ENCODE data around the gene SLC25A42.
"Not testable (repeated sequence)": the region's sequence is repeated elsewhere in the genome, so short reads cannot be mapped to it uniquely, and the experiment has no call there.

The SLC25A42 gene

GRCh38 chr19:19122902-19123301 is 59.1 kb downstream of the SLC25A42 start:
- no peak overlapping the region for H3K4me3 ChIP-seq (ENCODE audit: low read depth, low read length)
- TF ChIP-seq CTCF (IDR thresholded peaks at IDR 0.05; ENCODE audit: control insufficient read depth, extremely low read depth, insufficient read depth): no peak
- DNase-seq (ENCODE audit: low read depth): no peak

DNA sequence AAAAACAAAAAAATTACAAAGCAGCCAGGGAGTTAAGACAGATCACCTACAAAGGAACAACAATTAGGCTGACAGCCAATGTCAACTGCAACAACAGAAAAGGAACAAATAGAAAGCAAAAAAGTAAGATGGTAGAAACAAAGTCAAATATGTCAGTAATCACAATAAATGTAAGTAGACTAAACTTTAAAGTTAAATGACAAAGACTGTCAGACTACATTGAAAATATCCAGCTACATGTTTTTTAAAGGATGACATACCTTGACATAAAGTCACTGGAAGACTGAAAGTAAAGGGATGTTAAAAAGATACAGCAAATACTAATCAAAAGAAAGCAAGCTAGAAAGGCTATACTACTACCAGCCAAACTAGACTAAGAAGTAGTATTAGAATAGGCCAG is 59.6 kb downstream of the SLC25A42 start:
- TF ChIP-seq CTCF (IDR thresholded peaks at IDR 0.05; ENCODE audit: control insufficient read depth, extremely low read depth, insufficient read depth): no peak
- H3K4me3 ChIP-seq (ENCODE audit: low read depth, low read length): no peak overlapping the region
- no peak for DNase-seq (ENCODE audit: low read depth)

- no peak for DNase-seq (ENCODE audit: low read depth)
- no peak overlapping the region for H3K4me3 ChIP-seq (ENCODE audit: low read depth, low read length)
- TF ChIP-seq CTCF (IDR thresholded peaks at IDR 0.05; ENCODE audit: control insufficient read depth, extremely low read depth, insufficient read depth): no peak
These were observed 62.3 kb downstream of the SLC25A42 start for GRCh38 chr19:19126102-19126501.

- no peak for DNase-seq (ENCODE audit: low read depth)
- H3K4me3 ChIP-seq (ENCODE audit: low read depth, low read length): no peak overlapping the region
- TF ChIP-seq CTCF (IDR thresholded peaks at IDR 0.05; ENCODE audit: control insufficient read depth, extremely low read depth, insufficient read depth): no peak
These were observed 68.2 kb downstream of the SLC25A42 start for GRCh38 chr19:19131989-19132388.

- no peak overlapping the region for H3K4me3 ChIP-seq (ENCODE audit: low read depth, low read length)
- DNase-seq (ENCODE audit: low read depth): no peak
- TF ChIP-seq CTCF (IDR thresholded peaks at IDR 0.05; ENCODE audit: control insufficient read depth, extremely low read depth, insufficient read depth): no peak
These were observed 69.1 kb downstream of the SLC25A42 start for GRCh38 chr19:19132912-19133311.

- H3K4me3 ChIP-seq (ENCODE audit: low read depth, low read length): no peak overlapping the region
- no peak for TF ChIP-seq CTCF (IDR thresholded peaks at IDR 0.05; ENCODE audit: control insufficient read depth, extremely low read depth, insufficient read depth)
- DNase-seq (ENCODE audit: low read depth): no peak
These were observed 70.2 kb downstream of the SLC25A42 start for GRCh38 chr19:19133985-19134384.

DNA sequence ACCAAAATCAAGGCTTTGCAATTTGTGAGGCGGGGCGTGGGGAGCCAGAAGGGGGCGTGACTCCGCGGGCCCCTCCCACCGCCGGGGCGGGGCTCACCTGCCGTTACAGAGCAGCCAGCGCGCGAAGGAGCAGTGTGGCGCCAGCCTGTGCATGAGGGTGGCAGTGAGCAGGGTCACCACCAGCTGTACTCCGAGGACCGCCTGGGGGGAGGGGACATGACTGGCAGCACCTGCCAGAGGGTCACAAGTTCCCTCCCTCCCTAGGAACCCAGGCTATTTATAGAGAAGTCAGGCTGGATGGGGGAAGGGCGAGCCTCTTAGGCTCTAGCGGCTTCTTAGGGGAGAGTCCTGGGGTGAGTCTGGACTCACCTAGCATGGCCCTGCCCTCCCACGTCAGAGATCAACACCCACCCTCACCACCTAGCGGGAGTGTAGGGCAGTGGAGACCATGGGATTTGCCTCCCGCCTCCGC is 70.9 kb downstream of the SLC25A42 start:
- DNase-seq (ENCODE audit: low read depth): no peak
- TF ChIP-seq CTCF (IDR thresholded peaks at IDR 0.05; ENCODE audit: control insufficient read depth, extremely low read depth, insufficient read depth): no peak
- H3K4me3 ChIP-seq (ENCODE audit: low read depth, low read length): no peak overlapping the region

- not testable (repeated sequence) for DNase-seq (ENCODE audit: low read depth); H3K4me3 ChIP-seq (ENCODE audit: low read depth, low read length)
These were observed 71.9 kb downstream of the SLC25A42 start for GRCh38 chr19:19135713-19136112.

All from LNCaP clone FGC (cell line).